Measurements from ENCODE around the gene MBTPS2.

GRCh38 chrX:21930986-21931385 lies 91.6 kb downstream of the MBTPS2 start:
- no peak for TF ChIP-seq FOXA1 (IDR thresholded peaks at IDR 0.05)
- TF ChIP-seq FOXK2 (IDR thresholded peaks at IDR 0.05), result no peak
- no peak for TF ChIP-seq SP1 (IDR thresholded peaks at IDR 0.05)
- TF ChIP-seq PKNOX1 (IDR thresholded peaks at IDR 0.05), result no peak
